H9 (cell line): ENCODE measurements around the gene SNX22. TPM values are rescaled to one million over a fixed set of nuclear protein-coding genes. Genes with fewer than 3 reads are reported as not detected.

ENCODE experiments used
- DNase-seq: peaks from one replicate; pipeline ENCODE4 v3.0.0-alpha.2; 2017
- H2AFZ ChIP-seq: one replicate; pipeline ENCODE4 v1.6.1; 2013; ENCODE audit warnings: mild to moderate bottlenecking, low read length, control low read depth, moderate library complexity
- H2AK5ac ChIP-seq: 2 replicates; pipeline ENCODE4 v1.6.1; 2013; ENCODE audit warnings: low read length, control low read depth, mixed read lengths; ENCODE audit not compliant: insufficient read length
- H2BK120ac ChIP-seq: one replicate; pipeline ENCODE4 v1.6.1; 2013; ENCODE audit warnings: low read depth, mild to moderate bottlenecking, low read length, control low read depth, inconsistent platforms; ENCODE audit not compliant: poor library complexity, severe bottlenecking
- H2BK12ac ChIP-seq: 2 replicates; pipeline ENCODE4 v1.6.1; 2013; ENCODE audit warnings: low read length, control low read depth, mixed read lengths, low read depth; ENCODE audit not compliant: insufficient read length
- H2BK15ac ChIP-seq: 2 replicates; pipeline ENCODE4 v1.6.1; 2013; ENCODE audit warnings: low read depth, low read length, control low read depth
- H2BK20ac ChIP-seq: one replicate; pipeline ENCODE4 v1.6.1; 2013; ENCODE audit warnings: low read depth, mild to moderate bottlenecking, low read length, control low read depth, inconsistent platforms; ENCODE audit not compliant: poor library complexity, severe bottlenecking
- H2BK5ac ChIP-seq: 2 replicates; pipeline ENCODE4 v1.6.1; 2013; ENCODE audit warnings: low read length, control low read depth, mixed read lengths; ENCODE audit not compliant: insufficient read length
- H3K14ac ChIP-seq: 2 replicates; pipeline ENCODE4 v1.6.1; 2013; ENCODE audit warnings: low read length, control low read depth; ENCODE audit not compliant: insufficient read depth
- H3K18ac ChIP-seq: 2 replicates; pipeline ENCODE4 v1.6.1; 2013; ENCODE audit warnings: low read depth, mild to moderate bottlenecking, mixed read lengths, low read length, control low read depth; ENCODE audit not compliant: insufficient read length
- H3K23ac ChIP-seq: 2 replicates; pipeline ENCODE4 v1.6.1; 2013; ENCODE audit warnings: low read length, control low read depth, mixed read lengths, low read depth; ENCODE audit not compliant: insufficient read length
- H3K23me2 ChIP-seq: 2 replicates; pipeline ENCODE4 v1.6.1; 2013; ENCODE audit warnings: low read depth, mild to moderate bottlenecking, mixed read lengths, low read length, control low read depth; ENCODE audit not compliant: insufficient read length, poor library complexity, severe bottlenecking
- H3K27ac ChIP-seq: 2 replicates; pipeline ENCODE4 v1.5.1; 2013; ENCODE audit warnings: low read length, control low read depth, mixed read lengths, low read depth; ENCODE audit not compliant: insufficient read length
- H3K27me3 ChIP-seq: 2 replicates; pipeline ENCODE4 v1.6.1; 2013; ENCODE audit warnings: low read length, control low read depth, inconsistent platforms; ENCODE audit not compliant: insufficient read depth
- H3K4ac ChIP-seq: 2 replicates; pipeline ENCODE4 v1.6.1; 2013; ENCODE audit warnings: low read depth, mild to moderate bottlenecking, control low read depth, inconsistent platforms, low read length, moderate library complexity
- H3K4me1 ChIP-seq: 2 replicates; pipeline ENCODE4 v1.6.1; 2013; ENCODE audit warnings: low read length, control low read depth, inconsistent platforms; ENCODE audit not compliant: insufficient read depth
- H3K4me2 ChIP-seq: 2 replicates; pipeline ENCODE4 v1.6.1; 2013; ENCODE audit warnings: low read length, control low read depth, mixed read lengths; ENCODE audit not compliant: insufficient read length, insufficient read depth
- H3K56ac ChIP-seq: 2 replicates; pipeline ENCODE4 v1.6.1; 2013; ENCODE audit warnings: low read depth, mild to moderate bottlenecking, mixed read lengths, low read length, control low read depth; ENCODE audit not compliant: insufficient read length
- H3K79me1 ChIP-seq: 2 replicates; pipeline ENCODE4 v1.6.1; 2013; ENCODE audit warnings: low read depth, mild to moderate bottlenecking, moderate library complexity, low read length, control low read depth, inconsistent platforms; ENCODE audit not compliant: insufficient read depth, poor library complexity, severe bottlenecking
- H3K79me2 ChIP-seq: 2 replicates; pipeline ENCODE4 v1.6.1; 2013; ENCODE audit warnings: low read length, control low read depth, inconsistent platforms; ENCODE audit not compliant: insufficient read depth
- H3K9ac ChIP-seq: 2 replicates; pipeline ENCODE4 v1.6.1; 2013; ENCODE audit warnings: low read length, control low read depth, mixed read lengths; ENCODE audit not compliant: insufficient read length; ENCODE audit errors: extremely low read depth
- H3K9me3 ChIP-seq: one replicate; pipeline ENCODE4 v1.6.1; 2013; ENCODE audit warnings: low read depth, low read length, inconsistent platforms; ENCODE audit not compliant: control insufficient read depth
- H3T11ph ChIP-seq: one replicate; pipeline ENCODE4 v1.6.1; 2013; ENCODE audit warnings: mild to moderate bottlenecking, low read length, control low read depth, inconsistent platforms
- H4K20me1 ChIP-seq: one replicate; pipeline ENCODE4 v1.6.1; 2013; ENCODE audit not compliant: control insufficient read depth, insufficient read length, insufficient read depth
- H4K5ac ChIP-seq: 2 replicates; pipeline ENCODE4 v1.6.1; 2013; ENCODE audit warnings: low read depth, mild to moderate bottlenecking, mixed read lengths, low read length, control low read depth; ENCODE audit not compliant: insufficient read length
- H4K8ac ChIP-seq: replicated peaks from 2 replicates; pipeline ENCODE4 v1.6.1; 2013; ENCODE audit warnings: low read length, control low read depth, mixed read lengths, low read depth; ENCODE audit not compliant: insufficient read length
- H4K91ac ChIP-seq: 2 replicates; pipeline ENCODE4 v1.6.1; 2013; ENCODE audit warnings: low read depth, mild to moderate bottlenecking, moderate library complexity, mixed read lengths, low read length, control low read depth; ENCODE audit not compliant: insufficient read length
- H3K27ac Mint-ChIP-seq, 3 experiments: 2 replicates in 2 of 3; 3 replicates in 1 of 3; pipeline ENCODE4 v1.8.0; 2020 to 2021; ENCODE audit warnings: mixed read lengths in 3 of 3, mild to moderate bottlenecking in 1 of 3, moderate library complexity in 1 of 3
- H3K27me3 Mint-ChIP-seq: 2 replicates; pipeline ENCODE4 v1.8.0; 2021; ENCODE audit warnings: low read depth, mild to moderate bottlenecking, moderate library complexity, mixed read lengths
- H3K36me3 Mint-ChIP-seq, 3 experiments: 2 replicates in 2 of 3; 3 replicates in 1 of 3; pipeline ENCODE4 v1.8.0; 2020 to 2021; ENCODE audit warnings: low read depth in 3 of 3, mixed read lengths in 3 of 3; ENCODE audit not compliant: insufficient read depth in 1 of 3
- H3K4me1 Mint-ChIP-seq, 2 experiments: 2 replicates each; pipeline ENCODE4 v1.8.0; 2020; ENCODE audit warnings: mixed read lengths in 2 of 2
- H3K4me3 Mint-ChIP-seq, 2 experiments: 2 replicates in 1 of 2; 3 replicates in 1 of 2; pipeline ENCODE4 v1.8.0; 2020 to 2021; ENCODE audit warnings: mild to moderate bottlenecking in 2 of 2, mixed read lengths in 2 of 2, moderate library complexity in 1 of 2
- H3K9me3 Mint-ChIP-seq, 2 experiments: 2 replicates in 1 of 2; 3 replicates in 1 of 2; pipeline ENCODE4 v1.8.0; 2020; ENCODE audit warnings: mild to moderate bottlenecking in 2 of 2, mixed read lengths in 2 of 2, moderate library complexity in 1 of 2
- CTCF ChIP-seq: fragments of 200-600 bp; sonication (generic); conservative IDR thresholded peaks from 3 replicates; pipeline ENCODE4 v1.8.0; 2021; ENCODE audit warnings: antibody characterized with exemption, mild to moderate bottlenecking
- WGBS: extraction: QIAGEN DNeasy Blood & Tissue Kit; methylation state at CpG from one replicate; pipeline ENCODE4 v1.1.7; 2013; ENCODE audit warnings: missing lambda C conversion rate, low lambda C conversion rate, mixed read lengths; ENCODE audit not compliant: insufficient read length; ENCODE audit errors: extremely low coverage; 5-methylcytosine and 5-hydroxymethylcytosine counted together
- total RNA-seq: library from RNA; stranded (reverse); gene quantifications from 2 replicates; pipeline ENCODE4 v1.2.1, GENCODE V29; 2021

The SNX22 gene
- total RNA-seq, 1 experiment from 2014 or later = 4.8 TPM

- Histone ChIP-seq H3K79me1 (no peaks in the 10 kb centered on the region), H3K27ac (no peak overlapping the region), H3K23ac (no peak overlapping the region), H2BK12ac (no peak overlapping the region), H3T11ph (no peak overlapping the region), H2BK5ac (no peak overlapping the region), H4K5ac (no peak overlapping the region), H3K56ac (no peak overlapping the region), H3K9ac (no peak overlapping the region), H4K20me1 (no peaks in the 10 kb centered on the region), H2AFZ (no peak overlapping the region), H3K23me2 (no peaks in the 10 kb centered on the region), H2BK20ac (no peak overlapping the region), H3K79me2 (no peaks in the 10 kb centered on the region), H3K18ac (no peak overlapping the region), H3K4ac (no peak overlapping the region), H3K9me3 (no peaks in the 10 kb centered on the region), H3K4me1 (no peaks in the 10 kb centered on the region), H2BK120ac (no peak overlapping the region), H3K4me2 (no peak overlapping the region), H3K27me3 (no peaks in the 10 kb centered on the region), H4K8ac (no peak overlapping the region), H3K14ac (no peak overlapping the region), H2BK15ac (no peak overlapping the region), H2AK5ac (no peak overlapping the region), H4K91ac (no peak overlapping the region)
- Mint-ChIP-seq H3K36me3 (peaks cover 0 to 12% (median 9%) of the 10 kb centered on the region in 3 experiments; a peak in 4 of 7 replicates), H3K27me3 (no peaks in the 10 kb centered on the region), H3K27ac (no peak overlapping the region), H3K4me1 (no peaks in the 10 kb centered on the region), H3K9me3 (no peaks in the 10 kb centered on the region), H3K4me3 (no peak overlapping the region)
- no peak for DNase-seq
- no CpG with 5 or more reads among the region's 9 CpGs for WGBS
- no peak for TF ChIP-seq CTCF
These were observed 33.8 kb downstream of the SNX22 start for GRCh38 chr15:64185146-64185911.
